ENCODE results near the gene ZNF248.

Gene ZNF248

GRCh38 chr10:37819797-37820196 is 37.6 kb downstream of the ZNF248 start:
- no peak for DNase-seq

GRCh38 chr10:37816290-37816689 is 41.1 kb downstream of the ZNF248 start:
- no peak for DNase-seq

GRCh38 chr10:37813763-37814162 is 43.6 kb downstream of the ZNF248 start:
- no peak for DNase-seq

- no peak for DNase-seq
Observed at GRCh38 chr10:37812290-37812689, 45.1 kb downstream of the ZNF248 start.

- no peak for DNase-seq
Observed at GRCh38 chr10:37803269-37803668, 54.1 kb downstream of the ZNF248 start.

GRCh38 chr10:37801557-37801956 is 55.9 kb downstream of the ZNF248 start:
- DNase-seq: no peak

GRCh38 chr10:37794305-37794976 is 63.0 kb downstream of the ZNF248 start:
- DNase-seq: no peak

GRCh38 chr10:37789590-37789989 is 67.8 kb downstream of the ZNF248 start:
- no peak for DNase-seq

- DNase-seq: no peak
Observed at GRCh38 chr10:37784678-37785077, 72.7 kb downstream of the ZNF248 start.

- no peak for DNase-seq
Observed at GRCh38 chr10:37780536-37780935, 76.9 kb downstream of the ZNF248 start.

- no peak for DNase-seq
Observed at GRCh38 chr10:37777056-37777455, 80.4 kb downstream of the ZNF248 start.

GRCh38 chr10:37775612-37776011 is 81.8 kb downstream of the ZNF248 start:
- DNase-seq: no peak

- no peak for DNase-seq
Observed at GRCh38 chr10:37774351-37774750, 83.1 kb downstream of the ZNF248 start.

GRCh38 chr10:37765216-37765615 is 92.2 kb downstream of the ZNF248 start:
- DNase-seq: no peak

GRCh38 chr10:37763132-37763531 is 94.3 kb downstream of the ZNF248 start:
- DNase-seq: no peak

GRCh38 chr10:37762287-37762686 is 95.1 kb downstream of the ZNF248 start:
- no peak for DNase-seq

GRCh38 chr10:37760817-37761216 is 96.6 kb downstream of the ZNF248 start:
- no peak for DNase-seq

- no peak for DNase-seq
Observed at GRCh38 chr10:37758074-37758473, 99.3 kb downstream of the ZNF248 start.

- DNase-seq: no peak
Observed at GRCh38 chr10:37754538-37755323, 102.7 kb downstream of the ZNF248 start.

GRCh38 chr10:37752334-37752875 is 105.0 kb downstream of the ZNF248 start:
- DNase-seq: no peak

- no peak for DNase-seq
Observed at GRCh38 chr10:37748170-37748569, 109.2 kb downstream of the ZNF248 start.

- no peak for DNase-seq
Observed at GRCh38 chr10:37747081-37747480, 110.3 kb downstream of the ZNF248 start.

- DNase-seq: no peak
Observed at GRCh38 chr10:37741831-37742230, 115.6 kb downstream of the ZNF248 start.

GRCh38 chr10:37739181-37739580 is 118.2 kb downstream of the ZNF248 start:
- DNase-seq: no peak
